Measurements from ENCODE around the gene PTPRR.

DNA sequence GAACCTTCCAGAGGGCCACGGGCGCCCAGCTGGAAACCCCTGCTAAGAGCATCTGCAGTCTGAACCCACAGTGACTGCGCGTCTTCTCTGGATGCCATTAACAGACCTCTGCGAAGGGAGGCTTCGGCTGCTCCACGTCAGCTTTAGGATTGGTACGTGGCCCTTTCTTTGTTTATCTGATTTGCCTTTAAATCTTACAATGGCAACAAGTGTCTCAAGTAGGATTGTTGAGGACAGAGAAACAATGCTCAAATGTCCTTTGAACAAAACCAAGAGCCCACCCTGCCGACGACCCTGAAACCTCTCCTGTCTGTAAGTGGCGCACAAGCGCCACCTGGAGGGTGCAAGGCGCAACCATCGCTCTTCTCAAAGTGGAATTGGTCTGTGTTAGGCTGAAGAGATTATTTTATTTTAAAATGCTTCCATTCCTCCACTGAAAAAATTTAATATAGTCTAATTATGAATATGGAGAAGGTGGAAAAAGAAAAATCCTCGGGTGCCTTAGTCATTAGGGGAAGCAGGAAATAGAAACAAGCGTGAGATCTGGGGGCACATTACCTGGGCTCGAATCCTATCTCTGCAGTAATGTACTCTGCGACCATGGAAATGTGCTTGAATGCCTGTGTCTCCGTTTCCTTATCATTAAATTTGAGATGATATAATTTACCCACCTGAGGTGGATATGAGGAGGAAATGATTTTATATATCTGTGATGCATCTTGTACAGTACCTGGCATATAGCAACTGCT is 200.7 kb downstream of the PTPRR start:
- TF ChIP-seq ARNTL (CRISPR knock-in tag; IDR thresholded peaks at IDR 0.05) (no peak), POLR2AphosphoS5 (IDR thresholded peaks at IDR 0.05; ENCODE audit: low read depth, low read length) (no peak), ZNF207 (IDR thresholded peaks at IDR 0.05; ENCODE audit: borderline replicate concordance) (no peak)
- TF ChIP-seq, protein P1, sequence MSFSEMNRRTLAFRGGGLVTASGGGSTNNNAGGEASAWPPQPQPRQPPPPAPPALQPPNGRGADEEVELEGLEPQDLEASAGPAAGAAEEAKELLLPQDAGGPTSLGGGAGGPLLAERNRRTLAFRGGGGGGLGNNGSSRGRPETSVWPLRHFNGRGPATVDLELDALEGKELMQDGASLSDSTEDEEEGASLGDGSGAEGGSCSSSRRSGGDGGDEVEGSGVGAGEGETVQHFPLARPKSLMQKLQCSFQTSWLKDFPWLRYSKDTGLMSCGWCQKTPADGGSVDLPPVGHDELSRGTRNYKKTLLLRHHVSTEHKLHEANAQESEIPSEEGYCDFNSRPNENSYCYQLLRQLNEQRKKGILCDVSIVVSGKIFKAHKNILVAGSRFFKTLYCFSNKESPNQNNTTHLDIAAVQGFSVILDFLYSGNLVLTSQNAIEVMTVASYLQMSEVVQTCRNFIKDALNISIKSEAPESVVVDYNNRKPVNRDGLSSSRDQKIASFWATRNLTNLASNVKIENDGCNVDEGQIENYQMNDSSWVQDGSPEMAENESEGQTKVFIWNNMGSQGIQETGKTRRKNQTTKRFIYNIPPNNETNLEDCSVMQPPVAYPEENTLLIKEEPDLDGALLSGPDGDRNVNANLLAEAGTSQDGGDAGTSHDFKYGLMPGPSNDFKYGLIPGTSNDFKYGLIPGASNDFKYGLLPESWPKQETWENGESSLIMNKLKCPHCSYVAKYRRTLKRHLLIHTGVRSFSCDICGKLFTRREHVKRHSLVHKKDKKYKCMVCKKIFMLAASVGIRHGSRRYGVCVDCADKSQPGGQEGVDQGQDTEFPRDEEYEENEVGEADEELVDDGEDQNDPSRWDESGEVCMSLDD (CRISPR knock-in tag; IDR thresholded peaks at IDR 0.05; ENCODE audit: borderline replicate concordance) = no peak

Data from HepG2 (cell line).